Suppressor macrophage treated with lipopolysaccharide for 4 hours (primary cell): ENCODE measurements around the gene RTN4.
"Not testable (repeated sequence)": the region's sequence is repeated elsewhere in the genome, so short reads cannot be mapped to it uniquely, and the experiment has no call there.

Experiments used
- DNase-seq: peaks from one replicate; pipeline ENCODE4 v3.0.0-alpha.2; 2020

Gene RTN4

DNA sequence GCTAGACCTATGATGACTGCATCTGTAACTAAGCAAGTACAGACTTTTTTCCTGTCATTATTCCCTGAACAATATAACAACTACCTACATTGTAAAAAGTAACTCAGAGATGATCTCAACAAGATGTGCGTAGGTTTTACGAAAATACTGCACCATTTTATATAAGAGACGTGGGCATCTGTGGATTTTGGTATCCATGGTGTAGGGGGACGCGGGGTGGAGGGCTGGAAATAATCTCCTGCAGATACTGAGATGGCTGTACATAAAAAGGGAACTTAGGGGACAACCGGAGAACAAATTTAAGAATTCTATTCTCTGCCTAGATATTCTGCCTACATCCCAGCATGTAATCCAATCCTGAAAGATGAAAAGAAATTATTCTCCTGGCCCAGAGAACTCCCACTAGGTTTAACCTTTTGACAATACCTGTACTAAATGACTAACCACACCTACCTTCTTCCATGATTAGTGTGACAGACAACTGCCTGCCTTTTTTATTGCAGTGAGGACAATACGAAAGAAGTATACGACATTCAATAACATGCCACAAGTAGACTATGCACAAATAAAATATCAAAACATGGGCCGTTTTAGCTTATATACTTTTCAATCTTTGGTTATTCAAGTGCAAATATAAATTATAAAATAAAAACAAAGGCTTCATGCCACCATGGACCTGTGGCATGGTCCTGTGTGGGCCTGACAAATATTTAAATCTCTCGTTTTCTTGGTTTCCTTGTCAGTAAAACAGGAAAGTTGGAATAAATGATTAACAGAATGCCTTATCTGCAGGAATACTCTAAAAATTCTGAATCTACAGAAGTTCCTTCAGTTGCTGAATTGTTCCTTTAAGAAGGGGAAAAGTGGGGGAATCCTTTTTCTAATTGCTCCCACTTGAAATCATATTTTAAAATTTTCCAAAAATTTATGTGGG is 46.3 kb downstream of the RTN4 start:
- no peak for DNase-seq

DNA sequence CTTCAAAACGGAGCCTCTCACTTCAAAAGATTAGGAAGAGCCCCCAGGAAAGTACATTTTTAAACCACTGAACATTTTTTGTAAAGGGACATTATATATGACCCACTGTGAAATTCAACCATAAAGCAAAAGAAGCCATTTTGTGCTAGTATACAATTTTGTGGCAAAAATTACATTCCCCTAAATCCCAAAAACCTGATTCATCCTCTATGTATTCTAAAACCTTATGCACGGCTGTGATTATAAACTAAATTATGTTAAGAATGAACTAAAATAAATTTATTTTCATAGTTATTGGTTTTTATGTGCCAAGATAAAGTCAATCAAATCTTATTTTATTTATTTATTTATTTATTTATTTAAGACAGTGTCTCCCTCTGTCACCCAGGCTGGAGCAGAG is 48.5 kb downstream of the RTN4 start:
- no peak for DNase-seq

DNA sequence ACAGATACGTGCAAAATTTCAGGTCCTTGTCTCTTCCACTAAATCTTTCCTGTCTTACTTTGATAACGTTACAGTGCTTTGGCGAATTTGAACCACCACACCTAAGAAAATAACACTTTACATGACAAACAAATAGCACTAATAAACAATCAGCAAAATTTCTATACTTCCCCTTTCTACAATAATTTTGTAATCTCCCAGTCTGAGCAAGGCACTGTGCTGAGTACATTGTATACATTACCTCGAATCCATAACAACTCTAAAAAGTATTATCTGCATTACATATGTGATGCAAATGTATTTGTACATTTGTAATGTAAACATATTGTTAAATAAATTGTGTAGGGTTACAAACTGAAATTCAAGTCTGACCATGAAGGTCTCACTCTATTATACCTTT is 49.9 kb downstream of the RTN4 start:
- DNase-seq = peak; percentile 43

DNA sequence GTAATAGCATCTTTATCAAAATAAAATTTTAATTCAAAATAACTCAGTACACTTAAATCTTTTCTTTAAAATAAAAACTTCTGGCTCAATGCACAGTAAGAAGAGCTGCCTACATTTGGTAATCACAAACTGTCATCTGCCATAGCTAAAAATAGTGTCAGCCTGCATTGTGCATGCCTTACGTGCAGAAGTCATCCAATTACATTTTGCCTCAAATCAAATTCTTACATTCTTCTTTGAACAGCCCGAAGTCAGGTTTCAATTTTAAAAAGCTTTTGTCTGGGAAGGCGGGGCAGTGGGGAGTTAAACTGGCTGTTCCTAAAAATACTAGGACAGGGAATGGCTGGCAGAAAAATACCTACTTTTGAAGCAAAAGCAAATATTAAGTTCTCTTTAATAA is 51.1 kb downstream of the RTN4 start:
- DNase-seq = peak; percentile 58

GRCh38 chr2:54997826-54998225 is 52.4 kb downstream of the RTN4 start:
- DNase-seq = no peak

- no peak for DNase-seq
Observed at GRCh38 chr2:54995553-54995952, 54.7 kb downstream of the RTN4 start.

DNA sequence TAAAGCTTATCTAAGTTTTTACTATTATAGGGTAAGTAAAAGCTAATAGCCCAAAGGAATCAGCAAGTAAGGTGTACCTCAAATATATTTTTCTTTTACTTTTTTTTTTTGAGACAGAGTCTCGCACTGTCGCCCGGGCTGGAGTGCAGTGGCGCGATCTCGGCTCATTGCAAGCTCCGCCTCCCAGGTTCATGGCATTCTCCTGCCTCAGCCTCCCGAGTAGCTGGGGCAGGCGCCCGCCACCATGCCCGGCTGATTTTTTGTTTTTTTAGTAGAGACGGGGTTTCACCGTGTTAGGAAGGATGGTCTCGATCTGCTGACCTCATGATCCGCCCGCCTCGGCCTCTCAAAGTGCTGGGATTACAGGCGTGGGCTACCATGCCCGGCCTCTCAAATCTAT is 59.6 kb downstream of the RTN4 start:
- DNase-seq = not testable (repeated sequence)

DNA sequence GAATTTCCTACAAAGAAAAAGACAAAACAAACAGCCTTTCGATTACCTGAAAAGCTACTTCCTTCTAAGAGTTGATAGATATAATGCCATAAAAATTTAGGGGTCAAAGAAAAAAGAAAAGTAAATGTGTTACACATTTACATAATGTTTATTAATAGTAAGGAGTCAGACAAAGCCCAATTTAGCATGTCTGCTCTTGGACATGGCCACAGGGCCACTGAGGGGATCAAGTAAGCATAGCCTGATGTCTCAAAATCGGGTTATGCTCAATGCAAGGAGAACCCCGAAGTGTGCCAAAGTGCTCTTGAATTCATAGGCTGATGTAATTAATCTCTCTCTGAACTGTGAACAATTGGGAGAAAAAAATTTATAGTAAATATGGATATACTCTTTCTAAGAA is 61.6 kb downstream of the RTN4 start:
- no peak for DNase-seq

DNA sequence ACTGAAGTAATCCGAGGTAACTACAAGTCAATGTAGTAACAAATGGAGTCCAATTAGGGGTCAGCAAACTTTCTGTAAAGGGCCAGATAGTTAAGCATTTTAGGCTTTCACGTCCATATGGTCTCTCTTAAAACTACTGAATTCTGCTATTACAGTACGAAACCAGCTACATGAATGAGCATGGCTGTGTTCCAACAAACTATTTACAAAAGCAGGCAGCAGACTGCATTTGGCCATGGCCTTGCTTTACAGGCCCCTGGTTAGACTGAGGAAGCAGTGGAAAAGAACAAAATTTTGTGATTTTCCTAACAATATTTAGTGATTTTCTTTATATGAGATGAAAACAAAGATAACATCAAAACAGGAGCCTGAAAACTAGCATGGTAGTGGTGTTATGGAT is 64.0 kb downstream of the RTN4 start:
- no peak for DNase-seq

- DNase-seq = no peak
Observed at GRCh38 chr2:54984476-54984875, 65.8 kb downstream of the RTN4 start.

GRCh38 chr2:54983345-54984220 is 66.7 kb downstream of the RTN4 start:
- DNase-seq = no peak

- DNase-seq = no peak
Observed at GRCh38 chr2:54981385-54981784, 68.9 kb downstream of the RTN4 start.

DNA sequence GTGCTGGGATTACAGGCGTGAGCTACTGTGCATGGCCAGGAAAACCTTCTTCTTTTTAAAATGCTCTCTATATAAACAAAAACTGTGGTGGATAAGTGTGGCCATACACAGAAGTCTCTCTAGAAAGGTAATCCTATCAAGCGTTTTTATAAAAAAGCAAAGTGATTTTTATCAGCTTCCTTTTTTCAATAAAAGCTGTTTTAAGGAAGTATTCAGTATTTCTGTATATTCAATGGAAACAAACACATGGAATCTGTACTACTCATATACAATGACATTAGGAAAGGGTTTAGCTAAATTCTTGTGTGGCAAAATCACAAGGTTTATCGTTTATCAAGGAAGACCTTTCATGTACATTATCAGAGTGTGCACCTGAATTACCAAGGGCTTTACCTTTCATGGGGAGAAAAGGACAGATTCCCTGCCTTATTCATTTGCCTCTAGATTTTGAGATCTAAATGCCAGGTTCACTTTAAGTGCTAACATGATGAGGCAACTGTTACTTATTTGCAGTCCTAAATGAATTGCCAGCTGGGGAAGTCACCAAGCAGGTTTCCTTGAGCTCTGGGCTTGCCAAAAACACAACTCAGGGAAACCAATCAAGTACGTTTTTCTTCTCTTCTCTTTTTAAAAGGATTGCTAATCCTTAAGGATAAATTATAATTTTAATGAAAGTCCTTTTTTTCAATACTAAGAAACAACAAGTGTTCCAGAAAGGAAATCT is 70.8 kb downstream of the RTN4 start:
- DNase-seq = no peak

DNA sequence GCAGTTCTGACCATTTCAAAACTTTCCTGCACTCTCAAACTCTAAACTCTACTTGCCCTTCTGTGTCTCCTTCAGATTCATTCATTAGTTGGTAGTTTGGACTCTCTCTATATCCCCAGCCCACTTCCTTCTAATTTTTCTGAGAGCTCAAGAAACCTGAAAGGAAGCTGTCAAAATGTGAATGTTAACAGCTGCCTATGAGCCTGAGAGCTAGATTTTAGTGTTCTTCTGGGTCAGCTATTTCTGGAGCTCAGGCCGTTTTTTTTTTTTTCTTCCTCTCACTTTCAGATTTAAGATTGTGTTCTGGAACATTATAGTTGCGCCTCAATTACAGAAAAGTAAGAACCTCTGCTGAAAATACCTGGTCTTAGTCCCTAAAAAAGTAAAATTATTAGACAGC is 73.1 kb downstream of the RTN4 start:
- DNase-seq = no peak

- no peak for DNase-seq
Observed at GRCh38 chr2:54975598-54976492, 74.4 kb downstream of the RTN4 start.

DNA sequence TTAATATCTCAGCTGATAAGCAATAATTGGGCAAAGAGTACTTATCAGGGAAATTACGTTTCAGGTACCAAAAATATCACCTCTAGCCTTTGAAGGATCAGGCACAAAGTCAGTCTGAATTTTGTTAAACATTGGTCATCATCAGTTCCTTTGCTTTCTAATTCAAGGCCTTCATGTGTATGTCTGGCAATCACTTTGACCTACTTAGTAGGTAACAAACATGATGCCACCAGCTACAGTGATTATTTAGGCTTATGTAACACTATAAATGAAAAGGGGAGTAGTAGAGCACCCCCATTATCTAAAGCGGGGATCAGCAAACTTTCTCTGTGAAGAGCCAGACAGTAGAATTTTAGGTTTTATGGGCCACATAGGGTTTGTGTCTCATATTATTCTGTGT is 75.1 kb downstream of the RTN4 start:
- no peak for DNase-seq

DNA sequence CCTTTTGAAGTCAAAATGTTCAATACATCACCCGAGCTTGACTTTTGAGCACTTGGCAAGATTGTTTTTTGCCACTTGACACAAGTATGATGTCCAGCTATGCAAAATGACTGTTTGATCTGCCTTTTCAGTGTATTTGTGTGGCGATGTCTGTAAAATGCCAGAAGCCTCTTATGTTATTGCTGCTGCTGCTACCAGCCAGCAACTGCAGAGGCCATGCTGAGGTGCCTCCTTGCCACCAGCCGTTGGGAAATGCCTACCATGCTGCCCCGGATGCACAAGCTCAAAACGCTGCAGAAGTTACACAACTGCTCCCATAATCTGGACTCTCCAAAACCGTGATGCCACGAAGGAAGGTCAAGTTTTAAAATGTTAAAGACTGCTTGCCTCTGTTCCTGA is 80.3 kb downstream of the RTN4 start:
- DNase-seq = no peak

DNA sequence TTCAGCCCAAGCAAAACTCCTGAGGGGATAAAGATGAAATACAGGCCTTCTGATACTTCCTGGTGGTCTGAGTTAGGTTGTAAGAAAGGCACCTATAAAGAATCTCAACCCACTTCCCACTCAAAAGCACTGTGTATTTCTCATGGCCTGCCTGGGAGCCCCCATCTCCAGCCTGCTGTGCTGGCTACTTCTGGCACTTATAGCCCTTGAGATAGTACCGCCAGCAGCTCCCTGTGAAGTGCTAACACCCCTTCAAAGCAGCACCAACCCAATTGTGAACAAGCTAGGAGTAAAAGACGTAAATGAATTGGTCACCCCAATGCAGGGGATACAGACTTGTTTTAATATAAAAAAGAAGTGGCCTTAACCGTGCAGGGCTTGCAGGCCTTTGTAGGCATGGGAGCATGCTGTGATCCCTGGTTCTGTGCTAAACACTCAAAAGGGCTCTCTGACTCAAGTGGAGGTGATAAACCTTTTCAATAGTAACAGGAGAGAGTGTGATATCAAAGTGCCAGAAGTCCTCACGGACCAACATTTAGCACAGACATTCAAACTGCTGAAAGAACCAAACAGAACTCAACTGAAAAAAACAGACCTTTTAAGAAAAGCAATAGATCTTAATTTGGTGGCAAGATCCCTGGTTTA is 80.8 kb downstream of the RTN4 start:
- no peak for DNase-seq

- no peak for DNase-seq
Observed at GRCh38 chr2:54968561-54969218, 81.6 kb downstream of the RTN4 start.

DNA sequence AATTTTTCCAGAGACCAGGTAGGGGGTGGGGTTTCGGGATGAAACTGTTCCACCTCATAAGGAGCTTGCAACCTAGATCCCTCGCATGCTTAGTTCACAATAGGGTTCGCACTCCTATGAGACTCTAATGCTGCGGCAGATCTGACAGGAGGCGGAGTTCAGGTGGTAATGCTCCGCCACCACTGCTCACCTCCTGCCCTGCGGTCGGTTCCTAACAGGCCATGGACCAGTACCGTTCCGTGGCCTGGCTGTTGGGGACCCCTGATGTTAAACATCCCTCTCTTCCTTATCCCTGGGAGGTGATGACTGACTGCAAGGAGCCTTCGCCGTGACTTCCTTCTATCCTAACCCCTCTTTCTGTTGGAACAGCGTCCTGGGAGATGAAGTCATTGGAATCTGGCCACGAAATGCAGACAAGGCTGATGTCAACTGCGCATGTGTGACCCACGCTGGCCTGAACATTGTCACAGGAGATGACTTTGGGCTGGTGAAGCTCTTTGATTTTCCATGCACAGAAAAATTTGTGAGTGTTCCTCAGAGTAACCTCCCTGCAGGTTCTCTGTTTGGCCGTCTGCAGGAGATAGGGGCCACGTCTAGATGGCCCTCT is 82.4 kb downstream of the RTN4 start:
- DNase-seq = no peak

- no peak for DNase-seq
Observed at GRCh38 chr2:54967269-54967668, 83.0 kb downstream of the RTN4 start.
